Measurements from ENCODE around the gene GCN1. TPM values are rescaled to one million over a fixed set of nuclear protein-coding genes. Genes with fewer than 3 reads are reported as not detected.

Gene GCN1
- total RNA-seq, 3 donors from 2014 or later, result 74.6 to 108 (median 76.7) TPM

DNA sequence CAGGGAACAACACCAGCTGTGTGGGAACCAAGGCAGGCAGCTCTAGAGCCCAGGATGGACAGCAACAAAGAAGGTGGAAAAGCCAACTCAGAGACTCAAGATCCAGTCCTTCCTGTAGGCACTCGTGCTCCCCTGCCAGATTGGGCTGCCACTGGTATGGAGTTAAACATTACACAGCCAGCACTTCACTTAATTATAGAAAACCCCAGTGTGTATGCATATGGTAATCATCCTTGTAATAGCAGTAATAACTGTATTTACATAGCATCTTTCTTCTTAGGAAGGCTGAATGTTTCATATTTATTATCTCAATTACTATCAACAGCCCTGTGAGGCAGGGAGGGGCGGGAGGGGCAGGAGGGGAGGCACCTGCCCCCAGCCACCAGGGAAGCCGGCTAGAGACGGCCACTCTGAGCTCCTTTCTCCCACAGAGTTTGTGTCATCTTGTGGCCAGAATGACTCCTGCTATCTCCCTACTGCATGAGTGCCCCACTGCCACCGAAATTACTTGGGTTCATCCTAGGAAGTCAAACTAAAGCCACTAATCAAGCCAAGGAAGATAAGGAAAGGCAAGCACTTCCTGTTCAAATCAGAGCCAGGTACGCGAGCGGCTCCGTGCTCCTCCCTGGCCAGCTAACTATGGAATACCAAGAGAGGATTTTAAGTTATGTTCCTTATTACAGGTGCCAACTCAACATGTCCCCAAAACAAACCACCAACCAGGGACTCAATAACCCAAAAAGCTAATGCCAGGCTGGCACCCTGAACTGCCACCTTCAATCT, 62.3 kb downstream of the GCN1 start:
- intact Hi-C loops (cut with DNase I, micrococcal nuclease), result no loop called here

DNA sequence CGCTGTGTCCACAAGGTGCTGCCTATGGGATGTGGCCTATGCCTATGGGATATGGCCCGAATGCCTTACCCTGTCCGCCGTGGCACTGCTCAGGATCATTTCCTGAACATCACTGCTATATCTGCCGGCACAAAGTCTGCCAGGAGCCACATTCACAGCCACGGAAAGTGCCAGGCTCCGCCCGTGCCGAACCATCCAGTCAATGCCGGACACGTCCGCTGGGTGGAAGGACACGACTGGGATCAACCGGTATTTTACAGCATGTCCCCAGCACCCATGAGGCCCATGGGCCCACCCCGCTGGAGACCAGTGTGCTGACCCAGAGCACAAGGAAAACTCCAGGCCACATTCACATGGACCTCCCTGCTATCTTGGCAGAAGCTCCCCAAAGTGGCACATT, 63.4 kb downstream of the GCN1 start:
- no peaks in the 10 kb centered on the region for H3K9me3 ChIP-seq
- intact Hi-C loops (cut with DNase I, micrococcal nuclease), result no loop called here
- TF ChIP-seq, protein P1, sequence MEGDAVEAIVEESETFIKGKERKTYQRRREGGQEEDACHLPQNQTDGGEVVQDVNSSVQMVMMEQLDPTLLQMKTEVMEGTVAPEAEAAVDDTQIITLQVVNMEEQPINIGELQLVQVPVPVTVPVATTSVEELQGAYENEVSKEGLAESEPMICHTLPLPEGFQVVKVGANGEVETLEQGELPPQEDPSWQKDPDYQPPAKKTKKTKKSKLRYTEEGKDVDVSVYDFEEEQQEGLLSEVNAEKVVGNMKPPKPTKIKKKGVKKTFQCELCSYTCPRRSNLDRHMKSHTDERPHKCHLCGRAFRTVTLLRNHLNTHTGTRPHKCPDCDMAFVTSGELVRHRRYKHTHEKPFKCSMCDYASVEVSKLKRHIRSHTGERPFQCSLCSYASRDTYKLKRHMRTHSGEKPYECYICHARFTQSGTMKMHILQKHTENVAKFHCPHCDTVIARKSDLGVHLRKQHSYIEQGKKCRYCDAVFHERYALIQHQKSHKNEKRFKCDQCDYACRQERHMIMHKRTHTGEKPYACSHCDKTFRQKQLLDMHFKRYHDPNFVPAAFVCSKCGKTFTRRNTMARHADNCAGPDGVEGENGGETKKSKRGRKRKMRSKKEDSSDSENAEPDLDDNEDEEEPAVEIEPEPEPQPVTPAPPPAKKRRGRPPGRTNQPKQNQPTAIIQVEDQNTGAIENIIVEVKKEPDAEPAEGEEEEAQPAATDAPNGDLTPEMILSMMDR (IDR thresholded peaks at IDR 0.05), result no peak
- peaks cover 24% of the 10 kb centered on the region for H3K36me3 ChIP-seq (ENCODE audit: low read depth)
- no peak for ATAC-seq
- H3K4me1 ChIP-seq (ENCODE audit: low read depth), result no peaks in the 10 kb centered on the region
- DNase-seq, result no peak
- H3K4me3 ChIP-seq, result no peak overlapping the region

More for the DNA sequence above, 62.3 kb downstream of the GCN1 start:
- no peak for ATAC-seq
- Histone ChIP-seq H3K36me3 (ENCODE audit: low read depth) (peaks cover 28% of the 10 kb centered on the region), H3K9me3 (no peaks in the 10 kb centered on the region), H3K4me1 (ENCODE audit: low read depth) (no peaks in the 10 kb centered on the region), H3K4me3 (no peak overlapping the region)
- TF ChIP-seq, protein P1 (IDR thresholded peaks at IDR 0.05), result no peak
- no peak for DNase-seq

DNA sequence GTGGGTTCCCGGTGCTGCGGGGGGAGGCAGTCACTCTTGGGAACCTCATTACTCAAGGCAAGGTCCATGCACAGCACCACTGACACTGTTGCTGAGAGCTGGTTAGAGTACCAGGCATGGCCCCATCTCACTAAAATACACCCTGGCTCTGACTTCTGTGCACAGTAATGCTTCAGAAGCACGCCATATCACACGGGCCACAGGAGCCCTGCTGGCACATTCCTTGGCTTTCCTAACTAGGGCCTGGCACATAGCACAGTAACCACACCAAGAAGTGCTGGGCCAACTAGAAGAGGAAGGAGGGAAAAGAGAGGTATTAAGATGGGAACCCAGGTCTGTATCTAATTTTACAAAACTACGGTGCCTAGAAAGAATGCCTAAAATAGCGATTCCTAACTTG, 64.5 kb downstream of the GCN1 start:
- H3K9me3 ChIP-seq, result no peaks in the 10 kb centered on the region
- TF ChIP-seq, protein P1 (IDR thresholded peaks at IDR 0.05), result no peak
- no peak for ATAC-seq
- DNase-seq, result no peak
- no peak overlapping the region for H3K4me3 ChIP-seq
- no peaks in the 10 kb centered on the region for H3K4me1 ChIP-seq (ENCODE audit: low read depth)
- intact Hi-C loops (cut with DNase I, micrococcal nuclease), result no loop called here
- peaks cover 24% of the 10 kb centered on the region for H3K36me3 ChIP-seq (ENCODE audit: low read depth)

DNA sequence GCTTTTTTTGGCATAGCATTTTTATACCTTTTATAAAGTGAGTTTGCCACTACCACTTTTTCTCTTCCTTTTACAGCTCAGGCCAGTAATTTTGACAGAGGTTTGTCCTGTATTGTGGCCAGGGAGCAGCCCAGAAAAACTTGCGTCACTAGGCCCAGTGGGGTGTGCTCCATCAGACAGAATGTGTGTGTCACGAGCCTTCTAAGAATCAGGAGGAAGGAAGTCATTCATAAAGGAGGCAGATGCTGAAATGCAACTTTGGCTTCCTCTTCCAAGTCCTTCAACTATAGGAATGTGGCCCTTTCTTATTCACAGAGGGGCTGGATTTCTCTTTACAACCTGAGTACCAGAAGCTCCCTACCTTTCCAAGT, 67.9 kb downstream of the GCN1 start:
- ATAC-seq (peak; percentile 36), DNase-seq (no peak)
- TF ChIP-seq, protein P1 (IDR thresholded peaks at IDR 0.05), result no peak
- no peaks in the 10 kb centered on the region for H3K4me1 ChIP-seq (ENCODE audit: low read depth)
- H3K9me3 ChIP-seq, result no peaks in the 10 kb centered on the region
- intact Hi-C loops (cut with DNase I, micrococcal nuclease), result no loop called here
- H3K36me3 ChIP-seq (ENCODE audit: low read depth), result peaks cover 14% of the 10 kb centered on the region
- no peak overlapping the region for H3K4me3 ChIP-seq

DNA sequence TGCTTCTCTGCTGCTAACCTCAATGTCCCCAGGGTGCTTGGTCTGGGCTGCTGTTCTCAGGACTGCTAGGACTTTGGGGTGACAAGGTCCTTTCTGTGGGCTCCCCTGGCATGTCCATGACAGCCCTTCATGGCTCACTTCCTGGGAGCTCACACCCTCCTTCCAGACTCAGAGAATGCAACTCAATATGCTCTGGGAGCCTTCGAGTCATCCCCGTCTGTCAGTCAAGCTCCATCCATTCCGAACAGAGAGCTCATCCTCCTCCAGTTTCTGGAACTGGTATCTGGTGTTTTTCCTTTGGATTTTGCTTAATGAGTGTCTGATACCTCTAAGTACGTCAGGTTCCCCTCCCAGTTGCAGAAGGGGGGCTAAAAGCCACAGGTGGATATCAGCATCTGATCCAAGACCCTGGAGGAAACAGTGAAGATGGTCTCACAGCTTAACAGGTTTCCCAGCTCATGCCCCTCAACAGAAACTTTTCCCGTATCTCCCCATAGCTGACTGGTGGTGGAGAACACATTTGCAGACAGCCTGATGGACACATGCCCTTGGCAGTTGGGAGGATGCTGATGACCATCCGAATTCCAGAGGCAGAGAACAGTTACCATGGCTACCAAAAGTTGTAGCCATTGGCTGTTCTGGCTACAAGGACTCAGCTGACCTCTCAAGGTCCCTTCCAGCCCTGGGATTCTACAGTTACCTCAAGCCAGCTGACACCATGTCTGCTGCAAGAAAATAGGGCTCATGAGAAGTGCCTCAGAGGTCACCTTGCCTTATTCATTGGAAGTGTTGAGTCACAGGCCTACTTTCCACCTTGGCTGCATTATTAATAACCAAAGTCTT, 68.5 kb downstream of the GCN1 start:
- Histone ChIP-seq H3K9me3 (no peaks in the 10 kb centered on the region), H3K4me1 (ENCODE audit: low read depth) (no peaks in the 10 kb centered on the region), H3K4me3 (no peak overlapping the region), H3K36me3 (ENCODE audit: low read depth) (peaks cover 8% of the 10 kb centered on the region)
- TF ChIP-seq, protein P1 (IDR thresholded peaks at IDR 0.05), result no peak
- DNase-seq (no peak), ATAC-seq (no peak)
- intact Hi-C loops (cut with DNase I, micrococcal nuclease), result no loop called here
